HG03565 (cell line): ENCODE results near the gene ST6GALNAC1.
"Not testable (repeated sequence)": the region's sequence is repeated elsewhere in the genome, so short reads cannot be mapped to it uniquely, and the experiment has no call there.

ENCODE experiments used
- ATAC-seq: cut with Tn5 transposase; IDR thresholded peaks from one replicate; pipeline ENCODE4 v1.9.1; 2021; ENCODE audit warnings: mild to moderate bottlenecking, moderate library complexity; ENCODE audit not compliant: unreplicated experiment

Gene ST6GALNAC1

DNA sequence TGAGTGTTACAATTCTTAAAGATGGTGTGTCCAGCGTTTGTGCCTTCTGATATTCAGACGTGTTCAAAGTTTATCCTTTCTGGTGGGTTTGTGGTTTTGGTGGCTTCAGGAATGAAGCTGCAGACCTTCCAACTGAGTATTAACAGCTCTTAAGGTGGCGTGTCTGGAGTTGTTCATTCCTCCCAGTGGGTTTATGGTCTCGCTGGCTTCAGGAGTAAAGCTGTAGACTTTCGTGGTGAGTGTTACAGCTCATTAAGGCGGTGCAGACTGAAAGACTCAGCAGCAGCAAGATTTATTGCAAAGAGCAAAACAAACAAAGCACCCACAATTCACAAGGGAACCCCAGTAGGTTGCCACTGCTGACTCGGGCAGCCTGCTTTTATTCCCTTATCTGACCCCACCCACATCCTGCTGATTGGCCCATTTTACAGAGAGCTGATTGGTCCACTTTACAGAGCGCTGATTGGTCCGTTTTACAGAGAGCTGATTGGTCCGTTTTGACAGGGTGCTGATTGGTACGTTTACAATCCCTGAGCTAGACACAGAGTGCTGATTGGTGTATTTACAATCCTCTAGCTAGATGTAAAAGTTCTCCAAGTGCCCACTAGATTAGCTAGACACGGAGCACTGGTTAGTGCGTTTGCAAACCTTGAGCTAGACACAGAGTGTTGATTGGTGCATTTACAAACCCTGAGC lies 29.3 kb downstream of the ST6GALNAC1 start:
- ATAC-seq = not testable (repeated sequence)

GRCh38 chr17:76612977-76613851 lies 30.3 kb downstream of the ST6GALNAC1 start:
- no peak for ATAC-seq

- no peak for ATAC-seq
Observed at GRCh38 chr17:76612465-76612864, 31.1 kb downstream of the ST6GALNAC1 start.

- no peak for ATAC-seq
Observed at GRCh38 chr17:76611758-76612157, 31.8 kb downstream of the ST6GALNAC1 start.

GRCh38 chr17:76611080-76611749 lies 32.3 kb downstream of the ST6GALNAC1 start:
- ATAC-seq = not testable (repeated sequence)

DNA sequence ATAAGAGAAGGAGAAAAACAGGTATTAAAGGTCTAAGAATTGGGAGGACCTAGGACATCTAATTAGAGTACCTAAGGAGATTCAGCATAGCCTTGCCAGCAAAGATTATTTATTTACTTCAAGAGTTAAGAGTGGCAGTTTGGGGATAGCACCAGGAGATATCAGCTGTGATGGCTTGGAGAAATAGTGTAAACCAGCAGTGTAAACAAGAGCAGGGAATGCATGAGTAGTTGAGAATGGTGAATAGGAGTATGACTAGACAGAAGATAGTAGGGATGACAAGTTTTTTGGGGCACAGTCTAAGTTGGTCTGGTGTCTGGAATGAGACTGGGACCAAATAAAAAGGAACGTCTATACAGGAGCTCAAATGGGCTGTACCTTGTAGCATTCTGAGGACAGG lies 36.9 kb downstream of the ST6GALNAC1 start:
- not testable (repeated sequence) for ATAC-seq

DNA sequence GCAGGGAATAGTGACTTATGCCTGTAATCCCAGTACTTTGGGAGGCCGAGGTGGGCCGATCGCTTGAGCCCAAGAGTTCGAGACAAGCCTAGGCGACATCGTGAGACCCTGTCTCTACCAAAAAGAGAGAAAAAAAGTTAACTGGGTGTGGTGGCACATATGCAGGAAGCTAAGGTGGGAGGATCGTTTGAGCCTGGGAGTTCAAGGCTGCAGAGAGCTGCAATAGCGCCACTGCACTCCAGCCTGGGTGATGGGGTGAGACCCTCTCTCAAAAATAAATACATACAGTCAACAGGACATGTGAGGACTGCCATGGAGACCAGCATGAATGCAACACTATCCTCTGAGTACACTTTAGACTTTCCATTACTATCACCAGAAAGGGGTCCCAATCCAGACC lies 42.5 kb downstream of the ST6GALNAC1 start:
- no peak for ATAC-seq

GRCh38 chr17:76599694-76600460 lies 43.7 kb downstream of the ST6GALNAC1 start:
- no peak for ATAC-seq

DNA sequence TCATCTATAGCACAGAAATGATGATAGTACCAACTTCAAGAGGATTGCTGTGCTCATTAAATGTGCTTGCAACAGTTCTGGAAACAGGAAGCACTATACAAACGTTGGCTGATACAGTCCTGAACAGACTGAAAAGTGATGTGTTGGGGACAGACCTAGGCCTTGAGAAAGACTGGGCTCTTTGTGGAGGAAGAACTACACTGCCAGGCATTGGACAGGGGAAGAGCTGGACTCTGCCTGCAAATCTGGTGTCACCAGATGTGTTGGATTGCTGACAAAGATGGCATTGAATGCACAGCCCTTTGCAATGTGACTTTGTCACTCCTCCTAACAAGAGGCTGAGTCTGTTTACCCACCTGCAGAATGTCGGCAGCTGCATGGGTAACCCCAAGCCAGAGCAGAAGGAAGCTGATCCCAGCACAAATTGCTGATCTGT lies 45.5 kb downstream of the ST6GALNAC1 start:
- no peak for ATAC-seq

- no peak for ATAC-seq
Observed at GRCh38 chr17:76597156-76598003, 46.2 kb downstream of the ST6GALNAC1 start.

DNA sequence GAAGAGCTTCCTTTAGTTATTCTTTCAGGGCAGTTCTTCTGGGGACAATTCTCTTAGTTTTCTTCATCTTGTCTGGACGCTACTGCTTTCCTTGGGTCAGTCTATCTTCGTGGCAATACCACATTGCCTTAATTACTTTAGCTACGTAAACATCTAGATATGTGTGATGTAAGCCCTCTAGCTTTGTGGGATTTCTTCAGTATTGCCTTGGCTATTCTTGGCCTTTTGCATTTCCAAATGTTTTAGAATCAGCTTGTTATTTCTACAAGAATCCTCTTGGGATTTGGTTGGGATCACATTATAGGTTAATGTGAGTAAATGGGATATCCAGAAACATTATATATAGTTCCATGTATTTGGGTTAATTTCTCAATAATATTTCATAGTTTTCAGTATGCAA lies 48.9 kb downstream of the ST6GALNAC1 start:
- no peak for ATAC-seq

GRCh38 chr17:76593959-76594358 lies 49.6 kb downstream of the ST6GALNAC1 start:
- no peak for ATAC-seq

DNA sequence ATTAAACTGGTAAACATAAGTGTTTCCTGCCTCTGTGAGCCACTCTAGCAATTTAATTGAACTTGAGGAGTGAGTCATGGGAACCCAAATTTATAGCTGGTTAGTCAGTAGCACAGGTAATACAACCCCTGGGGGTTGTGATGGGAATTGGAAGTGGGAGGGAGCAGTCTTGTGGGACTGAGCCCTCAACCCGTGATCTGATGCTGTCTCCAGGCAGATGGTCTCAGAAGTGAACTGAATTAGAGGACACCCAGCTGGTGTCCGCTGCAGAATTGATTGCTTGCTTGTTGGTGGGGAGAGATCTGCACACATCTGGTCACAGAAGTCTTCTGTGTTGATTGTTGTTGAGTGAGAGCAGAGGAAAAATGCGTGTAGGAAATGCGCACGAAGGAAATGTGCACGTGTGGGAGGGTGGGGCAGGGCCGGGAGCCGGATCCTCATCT lies 50.2 kb downstream of the ST6GALNAC1 start:
- no peak for ATAC-seq

GRCh38 chr17:76588182-76588581 lies 55.4 kb downstream of the ST6GALNAC1 start:
- no peak for ATAC-seq

GRCh38 chr17:76586741-76587487 lies 56.6 kb downstream of the ST6GALNAC1 start:
- ATAC-seq = no peak

DNA sequence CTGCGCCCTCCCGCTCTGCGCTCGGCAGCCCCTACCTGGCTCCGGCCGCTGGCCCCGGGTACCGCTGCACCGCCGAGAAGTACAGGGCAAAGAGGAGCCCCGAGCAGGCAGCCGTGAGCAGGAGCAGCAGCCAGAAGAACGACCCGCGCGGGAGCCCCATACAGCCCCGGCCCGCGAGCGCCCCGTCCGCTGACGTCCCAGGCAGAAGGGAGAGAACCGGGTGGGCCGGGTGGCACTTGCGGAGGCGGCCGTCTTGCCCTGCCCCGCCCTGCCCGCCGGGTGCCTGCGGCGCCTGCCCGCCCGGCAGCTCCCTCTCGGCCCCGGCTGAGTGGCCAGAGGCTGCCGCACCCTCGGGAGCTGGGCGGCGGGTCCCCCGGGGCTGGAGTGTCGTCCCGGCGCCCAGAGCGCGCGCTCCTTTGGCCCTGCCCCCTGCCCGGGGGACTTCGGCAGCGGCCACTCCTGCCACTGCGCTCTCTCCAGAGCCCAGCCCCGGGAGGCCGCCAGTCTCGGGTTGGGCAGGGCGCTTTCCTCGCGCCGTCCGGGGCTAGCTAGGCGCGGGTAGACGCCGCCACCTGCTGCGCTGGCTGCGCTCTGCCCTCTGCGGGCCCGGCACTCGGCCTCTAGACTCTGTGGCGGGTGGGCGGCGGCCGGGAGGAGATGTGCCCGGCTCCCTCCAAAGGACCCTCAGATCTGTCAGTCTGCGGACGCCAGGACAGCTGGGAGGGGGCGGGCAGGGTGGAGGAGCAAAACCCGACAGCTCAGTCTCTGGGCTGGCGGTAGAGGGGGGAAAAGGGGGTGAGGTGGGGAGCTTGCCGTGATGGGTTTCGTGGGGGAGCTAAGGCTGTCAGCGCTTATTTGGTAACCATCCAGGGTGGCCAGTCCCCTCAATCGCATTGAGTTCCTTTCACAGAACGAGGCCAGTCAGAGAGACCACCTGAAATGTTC lies 57.6 kb downstream of the ST6GALNAC1 start, which contains the start of gene ST6GALNAC2:
ST6GALNAC2 (minus strand) TSS at position 212 of the 945 bp plus-strand sequence; CDS start at position 160, 52 bp downstream.
- no peak for ATAC-seq

DNA sequence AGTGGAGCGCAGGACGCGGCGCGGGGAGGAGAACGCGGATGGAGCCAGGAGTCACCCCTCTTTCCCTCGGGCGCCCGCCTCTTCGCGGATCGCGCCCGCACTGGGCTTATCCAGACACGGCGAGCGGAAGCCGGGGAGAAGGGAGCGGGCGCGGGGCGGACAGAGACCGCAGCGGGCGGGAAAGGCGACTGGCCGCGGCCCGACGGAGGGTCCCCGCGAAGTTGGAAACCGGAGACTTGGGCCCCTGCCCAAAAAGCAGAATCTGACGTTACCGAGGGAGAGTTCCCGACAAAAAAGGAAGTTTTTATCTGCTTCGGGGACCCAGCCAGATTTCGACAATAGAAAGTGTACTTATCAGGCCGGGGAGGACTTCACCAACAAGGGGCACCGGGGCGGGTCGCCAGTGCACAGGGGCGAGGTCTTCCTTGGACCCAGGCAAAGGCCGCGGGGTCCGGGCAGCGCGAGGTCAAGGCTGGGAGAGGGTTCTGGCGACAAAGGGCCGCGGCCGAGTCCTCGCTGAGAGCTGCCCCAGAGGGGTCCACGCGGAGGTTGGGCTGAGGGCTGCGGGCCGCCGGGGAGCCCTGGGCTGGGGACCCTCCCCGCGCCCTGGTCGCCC lies 58.4 kb downstream of the ST6GALNAC1 start:
- no peak for ATAC-seq
